Astrocyte (in vitro differentiated cells and primary cell): Measurements from ENCODE around the gene TUBA8. TPM values are rescaled to one million over a fixed set of nuclear protein-coding genes. Genes with fewer than 3 reads are reported as not detected.
A peak's percentile ranks its signal among the peaks of the same experiment; 100 is the strongest.

Experiments used
- DNase-seq: peaks from one replicate; pipeline ENCODE4 v3.0.0-alpha.2; 2010; ENCODE audit warnings: low read depth
- FAIRE-seq: peaks from 2 replicates; lab custom pipeline; 2011; peaks lifted over from hg19 to GRCh38; lab: Jason Lieb, UNC
- H2AFZ ChIP-seq: 2 replicates; pipeline ENCODE4 v1.6.0; 2012; ENCODE audit warnings: low read depth, low read length, inconsistent platforms
- H3K27ac ChIP-seq: 2 replicates; pipeline ENCODE4 v1.5.1; 2011; ENCODE audit warnings: low read depth, low read length, inconsistent platforms
- H3K27me3 ChIP-seq: 2 replicates; pipeline ENCODE4 v1.6.0; 2011; ENCODE audit warnings: low read length, inconsistent platforms; ENCODE audit not compliant: insufficient read depth
- H3K36me3 ChIP-seq: 2 replicates; pipeline ENCODE4 v1.5.1; 2011; ENCODE audit warnings: low read length, inconsistent platforms; ENCODE audit not compliant: insufficient read depth
- H3K4me1 ChIP-seq: 2 replicates; pipeline ENCODE4 v1.5.1; 2011; ENCODE audit warnings: low read length, inconsistent platforms; ENCODE audit not compliant: insufficient read depth
- H3K4me2 ChIP-seq: 2 replicates; pipeline ENCODE4 v1.6.0; 2012; ENCODE audit warnings: low read length, inconsistent platforms
- H3K4me3 ChIP-seq: 2 replicates; pipeline ENCODE4 v1.5.1; 2011; ENCODE audit warnings: low read depth, mild to moderate bottlenecking, low read length, inconsistent platforms; ENCODE audit not compliant: insufficient read depth
- H3K79me2 ChIP-seq: 2 replicates; pipeline ENCODE4 v1.6.0; 2012; ENCODE audit warnings: mild to moderate bottlenecking, low read length, inconsistent platforms; ENCODE audit not compliant: insufficient read depth
- H3K9ac ChIP-seq: 2 replicates; pipeline ENCODE4 v1.6.0; 2012; ENCODE audit warnings: mild to moderate bottlenecking, low read length, inconsistent platforms
- H3K9me3 ChIP-seq: 2 replicates; pipeline ENCODE4 v1.5.1; 2012; ENCODE audit warnings: low read depth, mild to moderate bottlenecking, low read length, inconsistent platforms; ENCODE audit not compliant: insufficient read depth
- H4K20me1 ChIP-seq: 2 replicates; pipeline ENCODE4 v1.6.0; 2012; ENCODE audit warnings: low read length, inconsistent platforms; ENCODE audit not compliant: insufficient read depth
- H3K27ac Mint-ChIP-seq: one replicate; pipeline ENCODE4 v1.8.0; 2021; ENCODE audit warnings: mild to moderate bottlenecking, mixed read lengths; ENCODE audit not compliant: unreplicated experiment
- H3K27me3 Mint-ChIP-seq: one replicate; pipeline ENCODE4 v1.8.0; 2021; ENCODE audit warnings: low read depth, mixed read lengths; ENCODE audit not compliant: unreplicated experiment
- H3K36me3 Mint-ChIP-seq: one replicate; pipeline ENCODE4 v1.8.0; 2021; ENCODE audit warnings: low read depth, mixed read lengths; ENCODE audit not compliant: unreplicated experiment
- H3K4me1 Mint-ChIP-seq: one replicate; pipeline ENCODE4 v1.8.0; 2021; ENCODE audit warnings: low read depth, mixed read lengths; ENCODE audit not compliant: unreplicated experiment
- H3K4me3 Mint-ChIP-seq: one replicate; pipeline ENCODE4 v1.8.0; 2021; ENCODE audit warnings: mild to moderate bottlenecking, moderate library complexity, mixed read lengths; ENCODE audit not compliant: unreplicated experiment
- H3K9me3 Mint-ChIP-seq: one replicate; pipeline ENCODE4 v1.8.0; 2021; ENCODE audit warnings: mild to moderate bottlenecking, mixed read lengths; ENCODE audit not compliant: unreplicated experiment
- EZH2 ChIP-seq: IDR thresholded peaks from 2 replicates; pipeline ENCODE4 v1.6.1; 2012; ENCODE audit warnings: mild to moderate bottlenecking, low read length, inconsistent platforms; ENCODE audit not compliant: insufficient read depth
- total RNA-seq: library from RNA; stranded (reverse); gene quantifications from 2 replicates; pipeline ENCODE4 v1.2.1, GENCODE V29; 2021
- TF ChIP-seq, protein P1 (sequence below): IDR thresholded peaks from 2 replicates; pipeline ENCODE4 v1.5.1; 2011; ENCODE audit warnings: low read depth, mild to moderate bottlenecking, inconsistent platforms, low read length, moderate library complexity; ENCODE audit not compliant: insufficient read depth

TUBA8 gene
- total RNA-seq, 1 donor from 2014 or later, result 0.79 TPM

DNA sequence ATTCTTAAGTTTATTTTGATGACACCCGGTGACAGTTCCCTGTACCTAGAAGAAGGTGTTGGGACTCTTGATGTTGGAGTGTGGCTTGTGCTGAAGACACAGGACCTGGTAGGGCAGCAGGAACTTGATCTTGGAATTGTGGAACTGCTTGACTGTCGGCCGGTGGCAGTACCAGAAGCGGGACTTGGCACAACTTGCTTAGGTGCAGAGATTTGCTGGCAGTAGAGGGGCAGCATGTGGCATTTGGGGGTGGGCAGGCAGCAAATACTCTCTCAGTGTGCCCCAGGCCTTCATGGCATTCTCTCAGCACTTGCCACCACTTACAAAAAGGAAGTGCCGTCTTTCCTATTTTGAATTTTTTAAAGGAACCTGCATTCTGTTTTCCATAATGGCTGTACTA, 29.2 kb upstream of the TUBA8 start:
- no peaks in the 10 kb centered on the region for H3K27me3 Mint-ChIP-seq
- TF ChIP-seq, protein P1, sequence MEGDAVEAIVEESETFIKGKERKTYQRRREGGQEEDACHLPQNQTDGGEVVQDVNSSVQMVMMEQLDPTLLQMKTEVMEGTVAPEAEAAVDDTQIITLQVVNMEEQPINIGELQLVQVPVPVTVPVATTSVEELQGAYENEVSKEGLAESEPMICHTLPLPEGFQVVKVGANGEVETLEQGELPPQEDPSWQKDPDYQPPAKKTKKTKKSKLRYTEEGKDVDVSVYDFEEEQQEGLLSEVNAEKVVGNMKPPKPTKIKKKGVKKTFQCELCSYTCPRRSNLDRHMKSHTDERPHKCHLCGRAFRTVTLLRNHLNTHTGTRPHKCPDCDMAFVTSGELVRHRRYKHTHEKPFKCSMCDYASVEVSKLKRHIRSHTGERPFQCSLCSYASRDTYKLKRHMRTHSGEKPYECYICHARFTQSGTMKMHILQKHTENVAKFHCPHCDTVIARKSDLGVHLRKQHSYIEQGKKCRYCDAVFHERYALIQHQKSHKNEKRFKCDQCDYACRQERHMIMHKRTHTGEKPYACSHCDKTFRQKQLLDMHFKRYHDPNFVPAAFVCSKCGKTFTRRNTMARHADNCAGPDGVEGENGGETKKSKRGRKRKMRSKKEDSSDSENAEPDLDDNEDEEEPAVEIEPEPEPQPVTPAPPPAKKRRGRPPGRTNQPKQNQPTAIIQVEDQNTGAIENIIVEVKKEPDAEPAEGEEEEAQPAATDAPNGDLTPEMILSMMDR, result no peak
- H3K4me3 Mint-ChIP-seq, result no peak overlapping the region
- peaks cover 33% of the 10 kb centered on the region for H4K20me1 ChIP-seq
- no peak overlapping the region for H3K27ac Mint-ChIP-seq
- H3K36me3 Mint-ChIP-seq, result peaks cover 18% of the 10 kb centered on the region
- H3K4me1 Mint-ChIP-seq, result peaks cover 29% of the 10 kb centered on the region
- H3K4me1 ChIP-seq, result peaks cover 10% of the 10 kb centered on the region
- no peaks in the 10 kb centered on the region for H3K9me3 ChIP-seq
- H3K79me2 ChIP-seq, result peaks cover 56% of the 10 kb centered on the region
- DNase-seq, result no peak
- H2AFZ ChIP-seq, result no peak overlapping the region
- H3K9me3 Mint-ChIP-seq, result no peaks in the 10 kb centered on the region
- no peak overlapping the region for H3K4me2 ChIP-seq
- peaks cover 23% of the 10 kb centered on the region for H3K36me3 ChIP-seq
- FAIRE-seq, result no peak
- no peak overlapping the region for H3K9ac ChIP-seq
- no peak overlapping the region for H3K4me3 ChIP-seq
- H3K27me3 ChIP-seq, result no peaks in the 10 kb centered on the region
- H3K27ac ChIP-seq, result no peak overlapping the region

DNA sequence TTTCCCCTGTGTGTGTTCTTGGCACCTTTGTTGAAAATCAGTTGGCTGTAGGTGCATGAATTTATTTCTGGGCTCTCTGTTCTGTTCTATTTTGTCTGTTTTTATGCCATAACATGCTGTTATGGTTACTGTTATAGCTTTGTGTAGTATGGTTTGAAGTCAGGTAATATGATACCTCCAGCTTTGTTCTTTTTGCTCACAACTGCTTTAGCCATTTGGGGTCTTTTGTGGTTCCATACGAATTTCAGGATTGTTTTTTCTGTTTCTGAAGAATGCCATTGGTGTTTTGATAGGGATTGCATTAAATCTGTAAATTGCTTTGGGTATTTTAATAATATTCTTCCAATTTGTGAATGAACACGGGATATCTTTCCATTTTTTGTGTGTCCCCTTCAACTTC, 28.1 kb upstream of the TUBA8 start:
- no peak overlapping the region for H3K4me3 Mint-ChIP-seq

DNA sequence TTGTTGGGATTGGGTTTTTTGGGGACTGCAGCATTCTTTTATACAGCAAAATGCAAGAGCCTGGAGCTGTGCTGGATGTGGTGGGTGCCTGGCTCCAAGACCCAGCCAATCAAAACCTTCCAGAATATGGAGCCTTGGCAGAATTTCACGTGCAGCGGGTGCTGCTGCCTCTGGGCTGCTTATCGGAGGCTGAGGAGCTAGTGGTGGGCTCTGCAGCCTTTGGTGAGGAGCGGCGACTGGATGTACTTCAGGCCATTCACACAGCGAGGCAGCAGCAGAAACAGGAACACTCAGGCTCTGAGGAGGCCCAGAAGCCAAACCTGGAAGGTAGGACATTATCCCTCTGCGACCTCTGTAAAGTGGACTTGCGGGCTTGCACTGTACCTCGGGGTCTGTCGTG, 27.2 kb upstream of the TUBA8 start:
- H3K9me3 ChIP-seq, result no peaks in the 10 kb centered on the region
- Mint-ChIP-seq H3K27me3 (no peaks in the 10 kb centered on the region), H3K4me1 (peaks cover 25% of the 10 kb centered on the region), H3K9me3 (no peaks in the 10 kb centered on the region), H3K36me3 (peaks cover 25% of the 10 kb centered on the region), H3K4me3 (peak overlapping the region; percentile 6), H3K27ac (no peak overlapping the region)
- peaks cover 5% of the 10 kb centered on the region for H3K4me1 ChIP-seq
- TF ChIP-seq, protein P1, result no peak
- TF ChIP-seq EZH2, result no peak
- FAIRE-seq (no peak), DNase-seq (no peak)
- H3K4me3 ChIP-seq, result no peak overlapping the region
- H3K27ac ChIP-seq, result no peak overlapping the region
- no peak overlapping the region for H3K4me2 ChIP-seq
- H3K27me3 ChIP-seq, result no peaks in the 10 kb centered on the region
- H3K9ac ChIP-seq, result no peak overlapping the region
- peaks cover 50% of the 10 kb centered on the region for H3K79me2 ChIP-seq
- H4K20me1 ChIP-seq, result peaks cover 38% of the 10 kb centered on the region
- peaks cover 29% of the 10 kb centered on the region for H3K36me3 ChIP-seq
- no peak overlapping the region for H2AFZ ChIP-seq

More for the DNA sequence above, 28.1 kb upstream of the TUBA8 start:
- no peak overlapping the region for H2AFZ ChIP-seq
- peaks cover 29% of the 10 kb centered on the region for H3K36me3 ChIP-seq
- H3K4me1 ChIP-seq, result peaks cover 6% of the 10 kb centered on the region
- Mint-ChIP-seq H3K27ac (no peak overlapping the region), H3K36me3 (peaks cover 18% of the 10 kb centered on the region), H3K9me3 (no peaks in the 10 kb centered on the region), H3K27me3 (no peaks in the 10 kb centered on the region), H3K4me1 (peaks cover 25% of the 10 kb centered on the region)
- no peak overlapping the region for H3K4me2 ChIP-seq
- no peak overlapping the region for H3K27ac ChIP-seq
- no peak overlapping the region for H3K4me3 ChIP-seq
- peaks cover 38% of the 10 kb centered on the region for H4K20me1 ChIP-seq
- no peak for TF ChIP-seq EZH2
- TF ChIP-seq, protein P1, result no peak
- H3K79me2 ChIP-seq, result peaks cover 56% of the 10 kb centered on the region
- H3K27me3 ChIP-seq, result no peaks in the 10 kb centered on the region
- DNase-seq (no peak), FAIRE-seq (no peak)
- H3K9ac ChIP-seq, result no peak overlapping the region
- no peaks in the 10 kb centered on the region for H3K9me3 ChIP-seq
